Hematopoietic multipotent progenitor cell treated with erythropoietin and hydrocortisone succinate and interleukin-3 and kit ligand, for 8 days (in vitro differentiated cells): ENCODE measurements around the gene GRIN1.

ENCODE experiments used
- DNase-seq: peaks from one replicate; pipeline ENCODE4 v3.0.0-alpha.2; 2015

GRIN1 gene

DNA sequence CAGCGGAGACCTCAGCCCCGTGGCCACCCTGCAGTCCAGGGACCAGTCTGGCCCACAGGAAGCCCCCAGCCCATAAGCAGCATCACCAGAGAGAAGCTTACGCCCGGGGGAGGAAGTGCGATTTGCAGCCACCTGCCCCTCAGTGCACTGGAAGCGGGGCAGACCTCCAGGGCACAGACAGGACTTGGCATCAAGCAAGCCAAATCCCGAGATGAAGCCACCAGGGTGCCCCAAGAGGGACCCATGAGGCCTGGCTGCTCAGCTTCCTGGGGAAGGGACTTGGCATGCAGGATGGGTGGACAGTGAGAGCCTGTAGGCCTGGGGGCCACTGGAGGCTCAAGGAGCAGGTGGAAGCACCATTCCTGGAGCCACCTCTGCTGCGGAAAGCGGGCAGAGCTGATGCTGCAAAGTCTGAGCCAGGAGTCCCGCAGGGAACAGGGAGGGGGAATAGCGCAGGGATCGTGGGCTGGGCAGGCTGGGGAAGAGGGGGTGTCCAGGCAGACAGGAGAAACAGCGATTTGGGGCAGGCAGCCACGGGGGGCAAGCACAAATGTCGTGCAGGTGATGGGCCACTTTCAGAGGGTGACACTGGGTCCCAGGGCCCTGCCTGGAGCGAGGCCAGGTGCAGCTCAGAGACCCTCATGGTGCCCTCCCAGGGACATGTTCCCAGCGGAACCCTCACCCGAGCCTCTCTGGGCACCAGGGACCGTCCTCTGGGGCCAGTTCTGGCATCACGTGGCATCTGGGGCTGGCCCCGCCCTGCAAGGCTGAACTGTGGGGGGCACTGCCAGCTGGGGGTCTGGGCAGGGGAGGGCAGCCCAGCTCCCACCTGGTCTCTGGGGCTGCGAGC is 27.7 kb downstream of the GRIN1 start:
- DNase-seq = no peak

DNA sequence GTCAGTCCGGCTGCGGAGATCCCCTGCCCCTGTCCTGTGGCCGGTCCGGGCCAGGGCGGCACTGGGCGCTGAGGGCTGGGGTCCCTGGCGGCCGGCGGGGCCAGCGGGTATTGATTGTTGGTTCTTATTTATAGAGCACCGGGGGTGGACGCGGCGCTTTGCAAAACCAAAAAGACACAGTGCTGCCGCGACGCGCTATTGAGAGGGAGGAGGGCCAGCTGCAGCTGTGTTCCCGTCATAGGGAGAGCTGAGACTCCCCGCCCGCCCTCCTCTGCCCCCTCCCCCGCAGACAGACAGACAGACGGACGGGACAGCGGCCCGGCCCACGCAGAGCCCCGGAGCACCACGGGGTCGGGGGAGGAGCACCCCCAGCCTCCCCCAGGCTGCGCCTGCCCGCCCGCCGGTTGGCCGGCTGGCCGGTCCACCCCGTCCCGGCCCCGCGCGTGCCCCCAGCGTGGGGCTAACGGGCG is 28.4 kb downstream of the GRIN1 start:
- no peak for DNase-seq

DNA sequence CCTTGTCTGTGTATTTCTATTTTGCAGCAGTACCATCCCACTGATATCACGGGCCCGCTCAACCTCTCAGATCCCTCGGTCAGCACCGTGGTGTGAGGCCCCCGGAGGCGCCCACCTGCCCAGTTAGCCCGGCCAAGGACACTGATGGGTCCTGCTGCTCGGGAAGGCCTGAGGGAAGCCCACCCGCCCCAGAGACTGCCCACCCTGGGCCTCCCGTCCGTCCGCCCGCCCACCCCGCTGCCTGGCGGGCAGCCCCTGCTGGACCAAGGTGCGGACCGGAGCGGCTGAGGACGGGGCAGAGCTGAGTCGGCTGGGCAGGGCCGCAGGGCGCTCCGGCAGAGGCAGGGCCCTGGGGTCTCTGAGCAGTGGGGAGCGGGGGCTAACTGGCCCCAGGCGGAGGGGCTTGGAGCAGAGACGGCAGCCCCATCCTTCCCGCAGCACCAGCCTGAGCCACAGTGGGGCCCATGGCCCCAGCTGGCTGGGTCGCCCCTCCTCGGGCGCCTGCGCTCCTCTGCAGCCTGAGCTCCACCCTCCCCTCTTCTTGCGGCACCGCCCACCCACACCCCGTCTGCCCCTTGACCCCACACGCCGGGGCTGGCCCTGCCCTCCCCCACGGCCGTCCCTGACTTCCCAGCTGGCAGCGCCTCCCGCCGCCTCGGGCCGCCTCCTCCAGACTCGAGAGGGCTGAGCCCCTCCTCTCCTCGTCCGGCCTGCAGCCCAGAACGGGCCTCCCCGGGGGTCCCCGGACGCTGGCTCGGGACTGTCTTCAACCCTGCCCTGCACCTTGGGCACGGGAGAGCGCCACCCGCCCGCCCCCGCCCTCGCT is 29.0 kb downstream of the GRIN1 start:
- peak; percentile 36 for DNase-seq

DNA sequence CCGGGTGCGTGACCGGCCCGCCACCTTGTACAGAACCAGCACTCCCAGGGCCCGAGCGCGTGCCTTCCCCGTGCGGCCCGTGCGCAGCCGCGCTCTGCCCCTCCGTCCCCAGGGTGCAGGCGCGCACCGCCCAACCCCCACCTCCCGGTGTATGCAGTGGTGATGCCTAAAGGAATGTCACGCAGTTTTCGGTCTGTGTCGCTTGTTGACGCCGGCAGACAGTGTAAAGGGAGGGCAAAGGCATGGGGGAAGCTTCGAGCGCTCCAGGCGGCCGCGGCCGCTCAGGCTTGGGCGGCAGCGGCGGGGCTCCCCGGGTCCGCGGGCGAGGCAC is 29.6 kb downstream of the GRIN1 start:
- no peak for DNase-seq

DNA sequence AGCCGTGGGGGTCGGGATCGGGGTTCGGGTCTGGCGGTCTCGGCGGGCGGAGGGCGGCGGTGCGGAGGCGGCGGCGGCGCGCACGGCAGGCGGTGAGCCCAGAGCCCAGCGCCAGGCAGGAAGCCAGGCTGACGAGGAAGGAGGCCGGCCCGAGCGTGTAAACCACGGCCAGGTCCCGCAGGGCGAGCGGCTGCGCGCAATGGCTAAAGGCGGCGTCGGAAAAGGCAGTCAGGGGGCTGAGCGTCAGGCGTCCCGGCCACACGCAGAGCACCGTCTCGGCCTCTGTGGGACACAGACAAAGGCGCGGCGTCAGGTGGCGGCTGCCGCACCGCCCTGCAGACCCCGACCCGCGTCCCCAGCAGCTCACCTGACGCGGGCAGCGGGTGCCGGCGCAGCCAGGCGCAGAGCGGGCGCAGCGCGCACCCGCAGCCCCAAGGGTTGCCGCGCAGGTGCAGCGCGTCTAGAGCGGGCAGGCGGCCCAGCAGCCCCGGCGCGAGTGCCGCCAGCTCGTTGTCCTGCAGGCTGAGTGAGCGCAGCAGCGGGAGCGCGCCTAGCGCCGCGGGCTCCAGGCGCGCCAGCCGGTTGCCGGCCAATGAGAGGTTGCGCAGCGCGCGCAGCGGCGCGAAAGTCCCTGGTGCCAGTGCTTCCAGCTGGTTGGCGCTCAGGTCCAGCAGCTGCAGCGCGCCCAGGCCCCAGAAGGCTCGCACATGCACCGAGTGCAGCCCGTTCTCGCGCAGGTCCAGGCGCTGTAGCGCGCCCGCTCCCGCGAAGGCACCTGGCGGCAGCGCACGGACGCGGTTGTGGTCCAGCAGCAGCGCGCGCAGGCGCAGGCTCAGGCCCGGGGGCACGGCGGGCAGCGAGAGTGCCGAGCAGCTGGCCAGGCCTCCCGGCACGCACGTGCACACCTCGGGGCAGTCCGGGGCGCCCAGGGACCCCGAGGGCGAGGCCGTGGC is 30.2 kb downstream of the GRIN1 start:
- DNase-seq = peak; percentile 61

DNA sequence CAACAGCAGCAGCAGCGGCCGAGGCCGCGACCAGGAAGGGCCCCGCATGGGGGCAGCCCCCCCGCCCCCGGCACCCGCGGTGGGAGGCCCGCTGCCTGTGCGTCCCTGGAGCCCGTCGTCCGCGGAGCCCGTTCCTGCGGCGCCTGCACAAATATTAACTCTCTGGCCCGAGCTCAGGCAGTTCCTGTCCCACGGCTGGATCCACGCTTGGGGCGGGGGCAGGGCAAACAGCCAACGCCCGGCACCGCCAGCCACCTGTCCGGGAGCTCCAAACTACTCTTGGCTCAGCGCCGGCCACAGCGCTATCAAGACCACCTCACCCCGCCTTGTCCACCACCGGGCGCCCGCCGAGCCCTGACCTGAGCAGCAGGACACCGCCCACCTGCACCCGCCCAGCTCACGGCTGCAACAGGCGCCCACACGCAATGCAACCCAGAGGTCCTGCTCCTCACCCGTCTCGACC is 31.0 kb downstream of the GRIN1 start, which contains the start of gene LRRC26:
TSS of gene LRRC26 (minus strand) at position 156 of the 463 bp plus-strand sequence. CDS start at position 48, 108 bp downstream.
- DNase-seq = no peak

DNA sequence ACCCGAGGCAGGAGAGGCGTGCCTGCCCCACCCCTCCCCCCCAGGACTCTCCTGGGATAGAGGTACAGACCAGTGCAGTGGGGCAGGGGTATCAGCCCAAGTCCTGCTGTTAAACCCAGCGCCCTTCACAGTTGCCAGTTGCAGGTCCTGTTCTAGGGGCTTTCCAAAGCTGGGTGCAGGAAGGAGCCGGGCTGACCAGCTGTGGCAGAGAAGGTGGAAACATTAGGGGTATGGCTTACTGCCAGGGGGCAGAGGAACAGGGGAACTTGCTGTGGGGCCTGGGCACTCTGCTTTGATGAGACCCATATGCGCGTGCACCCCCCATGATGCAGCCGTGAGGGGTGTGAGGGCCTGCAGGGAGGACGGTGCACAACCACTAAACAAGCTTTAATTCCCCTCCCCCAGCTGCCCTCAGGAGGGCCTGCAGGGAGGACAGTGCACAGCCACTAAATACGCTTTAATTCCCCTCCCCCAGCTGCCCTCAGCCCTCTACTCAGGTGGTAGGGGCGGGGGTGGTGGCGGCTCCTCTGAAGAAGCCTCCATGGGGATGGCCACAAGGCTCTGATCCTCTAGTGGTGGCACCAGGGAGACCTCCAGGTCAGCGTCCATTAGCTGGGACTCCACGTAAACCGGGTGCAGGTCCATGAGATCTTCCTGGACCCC is 31.7 kb downstream of the GRIN1 start:
- no peak for DNase-seq

DNA sequence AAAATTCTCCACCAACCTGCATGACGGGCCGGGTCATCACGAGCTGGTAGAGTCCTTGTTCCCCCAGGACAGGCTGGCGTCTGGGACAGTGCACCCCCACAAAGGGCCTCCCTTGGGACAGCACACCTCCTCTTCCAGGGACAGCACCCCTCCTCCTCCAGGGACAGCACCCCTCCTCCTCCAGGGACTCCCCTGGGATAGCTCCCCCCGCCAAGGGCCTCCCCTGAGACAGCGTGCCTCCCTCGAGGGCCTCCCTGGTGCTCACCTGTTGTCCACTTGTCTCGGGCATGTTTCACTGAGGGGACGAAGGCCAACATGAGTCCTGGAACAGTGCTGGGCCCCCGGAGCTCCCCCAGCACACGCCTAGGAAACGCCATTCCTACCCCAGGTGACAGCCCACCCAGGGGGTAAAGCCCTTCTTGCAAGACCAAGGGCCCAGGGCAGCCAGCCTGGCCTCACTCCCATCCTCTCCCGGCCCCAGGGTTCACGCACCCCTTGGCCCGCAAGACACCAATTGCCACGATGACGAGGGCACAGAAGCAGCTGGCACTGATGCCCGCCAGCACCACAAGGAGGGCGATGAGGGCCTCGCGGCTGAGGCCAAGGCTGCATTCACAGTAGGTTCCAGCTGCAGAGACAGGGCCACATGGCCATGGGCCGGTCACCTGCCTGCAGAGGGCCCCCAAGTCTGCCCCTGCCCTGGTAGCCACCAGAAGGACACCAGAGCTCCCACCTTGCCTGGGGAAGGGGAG is 32.4 kb downstream of the GRIN1 start:
- no peak for DNase-seq

DNA sequence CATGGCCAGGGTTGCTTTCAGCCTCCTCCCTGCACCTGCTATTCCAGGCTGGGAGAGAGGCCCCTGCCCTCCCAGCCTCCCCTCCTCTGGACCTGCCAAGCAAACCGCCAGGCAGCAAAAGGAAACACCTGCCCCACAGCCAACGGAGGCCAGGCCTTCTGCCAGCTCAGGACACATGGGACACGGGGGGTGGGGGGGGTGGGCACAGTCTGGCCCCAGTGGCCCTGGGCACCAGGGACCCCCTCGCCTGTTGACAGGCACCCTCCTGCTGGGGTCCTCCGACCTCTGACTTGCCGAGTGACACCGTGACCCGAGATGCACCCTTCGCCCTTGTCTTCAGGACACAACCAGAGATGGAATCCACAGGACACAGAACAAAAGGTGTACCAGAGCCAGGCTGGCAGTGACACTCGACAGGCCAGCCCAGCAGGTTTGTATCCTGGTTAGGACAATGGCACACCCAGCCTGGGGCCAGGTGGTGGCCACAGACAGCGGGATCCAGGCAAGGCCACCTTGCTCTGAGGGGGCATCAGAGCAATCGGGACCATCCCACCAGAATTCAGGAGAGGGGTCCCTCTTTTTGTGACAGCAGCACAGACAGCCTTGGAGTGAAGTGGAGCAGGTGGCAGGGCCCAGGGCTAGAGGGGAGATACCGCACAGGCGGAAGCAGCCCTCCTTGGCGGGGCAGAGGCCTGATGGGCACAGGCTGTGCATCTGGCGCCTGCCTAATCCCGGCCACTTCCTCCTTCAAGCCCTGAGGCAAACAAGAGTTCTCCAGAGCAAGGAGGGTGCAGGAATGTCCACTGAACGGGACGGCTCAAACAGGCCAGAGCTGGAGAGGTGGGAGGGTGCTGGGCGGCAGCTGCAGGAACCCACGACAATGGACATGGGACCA is 34.2 kb downstream of the GRIN1 start:
- DNase-seq = no peak

DNA sequence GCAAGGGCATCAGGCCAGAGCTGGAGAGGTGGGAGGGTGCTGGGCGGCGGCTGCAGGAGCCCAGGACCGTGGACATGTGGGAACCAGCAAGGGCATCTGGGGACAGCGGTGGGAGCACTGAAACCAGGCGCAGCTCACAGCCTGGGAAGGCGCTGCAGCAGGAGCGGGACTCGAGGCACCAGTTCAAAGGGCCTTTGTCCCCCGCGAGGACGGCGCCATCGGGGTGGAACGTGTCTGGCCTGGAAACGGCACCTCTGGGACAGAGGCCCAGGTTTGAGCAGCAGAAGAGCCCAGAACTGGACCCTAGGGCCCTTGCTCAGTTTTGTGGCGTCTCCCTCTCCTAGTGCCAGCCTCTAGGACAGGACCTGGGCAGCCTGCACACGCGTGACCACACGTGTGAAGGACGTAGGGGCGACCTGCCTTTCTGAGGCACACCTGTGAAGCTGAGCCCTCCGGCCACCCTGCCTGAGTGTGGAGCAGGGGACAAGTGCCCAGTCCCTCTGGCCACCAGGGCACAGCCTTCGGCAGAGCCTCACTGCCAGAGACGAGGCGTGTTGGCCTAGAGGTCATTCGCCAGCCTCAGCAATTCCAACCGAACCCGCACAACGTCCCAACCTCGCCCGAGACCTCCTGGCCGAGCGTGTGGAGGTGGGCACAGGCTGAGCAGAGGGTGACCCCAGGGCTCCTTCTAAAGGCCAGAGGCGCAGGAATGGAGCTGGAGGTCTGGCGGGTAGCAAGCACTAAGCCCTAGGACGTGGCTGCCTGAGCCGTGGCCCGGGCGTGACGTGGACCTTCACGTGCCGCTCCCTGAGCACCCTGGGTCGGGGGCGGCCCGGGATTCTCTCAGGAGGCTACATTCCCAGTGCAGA is 35.1 kb downstream of the GRIN1 start:
- DNase-seq = no peak

DNA sequence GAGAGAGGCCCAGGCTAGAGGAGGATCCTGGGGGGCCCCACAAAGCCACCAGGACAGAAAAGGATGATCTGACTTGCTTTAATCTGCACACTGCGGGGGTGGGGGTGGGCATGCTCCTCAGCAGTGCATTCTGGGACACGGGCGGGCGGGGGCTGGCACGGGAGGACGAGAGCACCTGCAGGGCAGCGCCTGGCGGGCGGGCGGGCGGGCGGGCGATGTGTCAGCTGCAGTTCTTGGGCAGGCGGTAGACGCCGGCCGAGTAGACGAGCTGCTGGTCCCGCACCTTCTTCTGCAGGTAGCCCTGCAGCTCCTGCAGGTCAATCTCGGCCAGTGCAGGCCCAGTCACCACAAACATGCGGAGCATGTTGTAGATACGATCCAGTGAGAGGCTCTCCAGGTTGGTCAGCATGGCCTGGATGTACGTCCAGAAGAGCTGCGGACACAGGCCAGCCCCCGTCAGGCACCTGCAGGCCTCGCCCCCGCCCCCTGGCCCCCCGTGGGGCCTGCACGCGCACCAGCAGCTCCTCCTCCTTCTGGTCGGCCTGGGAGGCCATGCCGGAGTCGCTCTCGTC is 35.9 kb downstream of the GRIN1 start:
- no peak for DNase-seq

DNA sequence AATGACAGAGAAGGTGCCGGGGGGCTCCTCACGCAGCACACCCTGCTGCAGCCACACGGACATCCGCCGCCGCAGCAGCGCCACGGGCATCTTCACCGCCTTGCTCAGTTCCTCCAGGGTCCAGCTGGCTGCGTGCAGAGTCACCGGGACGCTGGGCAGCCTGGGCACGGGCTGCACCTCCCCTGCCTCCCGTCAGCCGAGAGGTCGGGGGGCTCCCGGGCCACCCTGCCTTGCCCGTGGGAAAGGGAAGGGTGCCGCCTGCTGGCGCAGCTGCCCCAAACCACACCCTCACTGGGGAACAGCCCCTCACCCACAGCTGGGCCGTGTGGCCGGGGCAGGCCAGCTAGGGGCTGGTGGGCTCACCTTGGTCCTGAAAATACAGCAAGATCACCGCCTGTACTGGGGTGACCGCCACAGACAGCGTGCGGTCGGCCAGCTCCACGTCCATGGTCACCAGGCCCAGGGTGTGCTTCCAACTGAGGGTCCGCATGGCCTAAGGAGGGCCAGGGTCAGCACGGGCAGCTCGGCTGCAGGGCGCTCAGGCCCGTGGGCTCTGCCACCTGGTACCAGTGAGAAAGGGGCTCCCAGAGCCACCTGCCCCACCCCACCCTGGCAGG is 36.5 kb downstream of the GRIN1 start:
- DNase-seq = no peak

DNA sequence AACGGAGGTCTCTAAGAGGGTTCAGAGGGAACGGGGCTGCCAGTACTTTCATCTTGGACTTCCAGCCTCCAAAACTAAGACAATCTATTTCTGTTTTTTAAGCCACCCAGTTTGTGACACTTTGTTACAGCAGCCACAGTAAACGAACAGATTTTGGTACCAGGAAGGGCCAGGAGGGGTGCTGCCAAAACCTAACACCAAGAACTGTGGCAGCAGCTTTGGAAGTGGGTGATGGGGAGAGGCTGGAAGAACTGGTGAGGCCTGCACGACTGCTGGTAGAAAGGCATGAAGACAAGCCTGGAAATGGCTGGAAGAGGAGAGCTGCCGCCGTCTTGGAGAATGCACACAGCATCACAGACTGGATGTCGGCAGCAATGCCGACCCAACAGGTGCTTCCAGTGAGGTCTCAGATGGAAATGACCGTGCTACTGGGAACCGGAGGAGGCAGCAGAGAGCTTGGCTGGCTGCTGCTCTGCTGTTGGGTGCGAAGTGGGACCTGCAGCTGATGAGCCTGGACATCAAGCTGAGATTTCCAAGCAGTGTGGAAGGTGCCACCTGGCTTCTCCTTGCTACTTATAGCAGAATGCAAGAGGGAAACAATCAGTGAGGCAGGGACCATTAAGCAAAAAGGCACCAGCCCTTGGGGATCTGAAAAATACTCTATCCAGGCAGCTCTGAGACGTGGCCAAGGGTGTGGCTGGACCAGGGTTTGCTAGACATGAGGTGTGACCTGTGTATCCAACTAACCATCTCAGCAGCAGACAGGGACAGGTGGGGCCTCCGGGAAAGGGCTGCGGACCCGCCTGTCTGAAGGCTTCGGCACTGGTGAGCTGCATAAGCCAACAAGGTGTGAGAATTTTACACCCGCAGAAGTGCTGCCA is 37.6 kb downstream of the GRIN1 start:
- peak; percentile 49 for DNase-seq

DNA sequence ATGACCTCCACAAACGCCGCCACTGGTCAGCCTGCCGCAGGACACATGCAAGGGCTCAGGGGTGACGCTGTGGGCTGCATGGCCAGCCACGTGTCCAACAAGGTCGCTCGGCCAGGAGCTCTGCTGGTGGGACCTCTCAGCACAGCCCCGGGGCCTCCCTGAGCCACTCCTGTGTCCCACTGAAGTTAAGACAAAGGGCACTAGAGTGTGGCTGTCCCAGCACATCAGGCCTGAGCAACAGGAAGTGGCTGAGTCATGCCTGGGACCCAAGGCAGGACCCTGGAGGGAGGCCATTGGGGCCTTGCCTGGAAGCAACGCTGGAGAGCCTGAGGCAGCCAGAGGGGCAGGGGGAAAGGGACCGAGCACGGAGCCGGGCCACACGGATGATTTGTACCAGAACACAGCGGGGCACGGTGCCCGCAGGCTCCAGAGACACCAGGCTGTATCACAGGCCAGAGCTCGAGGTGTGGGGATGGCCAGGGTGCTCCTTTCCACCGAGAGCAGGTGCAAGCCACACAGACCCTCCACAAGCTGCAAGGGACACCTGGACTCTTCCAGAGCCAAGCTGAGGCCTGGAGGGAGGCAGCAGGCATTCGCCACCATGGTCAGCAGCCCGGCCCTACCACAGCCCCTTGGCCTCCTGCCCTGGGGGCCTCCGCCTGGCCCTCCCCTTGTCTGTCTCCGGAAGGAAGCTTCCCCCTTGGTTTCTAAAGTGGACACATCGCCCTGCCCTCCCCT is 39.4 kb downstream of the GRIN1 start:
- DNase-seq = no peak

DNA sequence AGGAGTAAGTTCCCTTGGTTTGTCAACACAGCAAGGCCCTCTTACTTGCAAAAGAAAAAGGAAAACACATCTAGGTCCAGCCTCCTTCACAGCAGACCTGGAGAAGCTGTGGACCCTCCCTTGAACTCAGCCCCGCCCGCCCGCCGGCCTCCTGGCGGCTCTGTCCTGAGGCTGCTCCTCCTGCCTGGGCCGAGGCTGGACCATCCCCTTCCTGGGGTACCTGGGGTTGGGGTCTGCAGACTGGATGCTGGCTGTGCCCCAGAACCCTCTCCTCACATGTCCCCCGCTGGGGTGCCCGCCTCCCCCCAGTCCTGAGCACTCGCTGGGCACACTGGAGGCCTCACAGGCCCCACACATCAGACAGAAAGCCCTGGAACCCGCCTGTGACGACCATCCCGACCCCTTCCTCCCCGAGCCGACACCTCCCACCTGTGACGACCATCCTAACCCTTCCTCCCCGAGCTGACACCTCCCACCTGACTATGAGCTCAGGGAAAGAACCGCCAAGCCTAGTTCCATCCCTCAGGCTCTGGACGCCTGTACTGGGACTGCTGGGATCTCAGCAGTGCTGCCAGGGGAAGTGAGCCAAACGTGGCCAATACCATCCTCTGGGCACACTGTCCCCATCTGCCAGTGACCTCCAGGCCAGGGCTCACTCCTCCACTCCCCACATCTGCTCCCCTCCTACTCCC is 40.1 kb downstream of the GRIN1 start:
- DNase-seq = no peak

DNA sequence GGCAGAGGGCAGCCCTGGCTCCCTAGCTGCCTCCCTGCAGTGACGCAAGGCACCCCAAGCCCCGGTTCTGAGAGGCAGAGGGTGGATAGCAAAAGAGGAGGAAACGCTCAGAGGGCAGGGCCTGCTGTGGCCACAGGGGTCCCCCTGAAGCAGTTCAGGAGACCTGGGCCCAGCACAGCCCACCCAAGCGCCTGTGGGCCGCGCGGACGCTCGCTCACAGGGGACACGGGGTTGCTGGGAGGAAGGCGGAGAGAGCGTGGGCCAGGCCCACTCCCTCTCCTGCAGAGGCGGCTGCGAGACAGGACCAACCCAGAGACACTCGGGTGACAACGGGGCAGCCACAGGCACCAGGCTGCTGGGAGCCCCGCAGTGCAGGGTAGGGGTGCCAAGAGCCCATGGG is 40.8 kb downstream of the GRIN1 start:
- DNase-seq = no peak
